Measurements from ENCODE around the gene NDUFAF3. TPM values are rescaled to one million over a fixed set of nuclear protein-coding genes. Genes with fewer than 3 reads are reported as not detected.
A peak's percentile ranks its signal among the peaks of the same experiment; 100 is the strongest.

The NDUFAF3 gene
- total RNA-seq, 1 experiment from 2014 or later: 109 TPM

DNA sequence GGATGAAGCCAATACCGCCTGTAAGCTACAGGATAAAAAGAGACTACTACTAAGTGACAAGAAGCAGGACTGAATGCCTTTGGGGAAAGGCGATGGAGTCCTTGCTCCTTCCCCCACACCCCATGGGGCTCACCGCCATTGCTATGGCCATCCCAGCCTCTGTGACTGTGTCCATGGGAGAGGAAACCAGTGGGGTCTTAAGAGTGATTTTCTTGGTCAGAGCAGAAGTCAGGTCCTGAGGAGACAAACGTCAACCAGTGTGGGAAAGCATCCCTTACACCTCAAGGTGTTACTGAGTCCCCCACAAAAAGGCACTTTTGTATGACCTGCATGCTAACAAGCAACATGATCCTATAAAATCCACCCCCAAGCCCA lies 6.4 kb downstream of the NDUFAF3 start:
- 0 out of 2 replicates have a peak overlapping the region, but pooled peaks have one; percentile 63 for H3K27ac ChIP-seq

DNA sequence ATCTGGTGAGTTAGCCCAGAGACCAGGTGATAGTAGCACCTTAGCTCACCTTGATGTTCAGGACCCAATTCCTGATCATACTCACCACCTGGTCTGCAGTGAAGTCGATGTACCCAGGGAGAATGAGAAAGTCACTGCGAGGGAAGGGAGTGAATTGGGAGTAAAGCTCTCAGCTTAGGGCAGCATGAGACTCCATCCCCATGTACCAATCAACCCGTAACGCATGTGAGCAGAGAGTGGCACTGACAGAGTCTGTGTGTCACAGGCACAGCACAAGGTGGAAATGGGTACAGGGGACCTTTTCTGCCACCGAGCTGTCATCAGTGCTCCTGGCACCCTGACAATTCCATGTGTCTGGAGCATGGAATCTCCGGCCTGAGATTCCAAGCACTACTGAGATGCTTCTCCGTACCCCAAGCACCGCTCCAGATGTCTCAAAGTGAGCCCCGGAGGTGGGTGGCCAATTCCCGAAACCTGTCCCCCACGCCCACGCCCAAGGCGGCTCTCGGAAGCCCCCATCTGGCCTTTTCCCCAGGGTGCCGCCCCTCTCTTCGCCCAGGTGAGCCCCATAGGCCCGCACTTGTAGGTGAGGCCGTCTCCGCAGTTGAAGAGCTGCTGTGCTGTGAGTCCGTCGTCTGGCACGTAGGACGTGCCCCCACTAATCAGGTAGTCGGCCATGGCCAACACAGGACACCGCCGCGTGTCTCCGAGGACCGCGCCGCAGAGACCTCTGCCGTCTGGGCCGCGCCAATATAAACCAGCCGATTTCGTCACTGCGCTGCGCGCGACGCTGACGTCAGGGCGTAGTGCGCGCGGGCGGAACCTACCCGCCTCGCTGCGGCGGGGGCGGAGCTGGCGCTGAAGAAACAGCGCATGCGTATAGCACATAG lies 7.0 kb downstream of the NDUFAF3 start, which contains the start of gene IMPDH2:
Gene IMPDH2, minus strand, starts transcription at position 726 of the 890 bp plus-strand sequence. Its CDS starts 48 bp downstream, at position 678.
- H3K4me1 ChIP-seq (replicated peaks): peaks cover 21% of the 10 kb centered on the region
- peaks cover 91% of the 10 kb centered on the region for H3K36me3 ChIP-seq
- peak within 1 kb of the TSS; percentile 63 for H3K27ac ChIP-seq

More for the DNA sequence above, 6.4 kb downstream of the NDUFAF3 start:
- Histone ChIP-seq H3K4me3 (peak overlapping the region; percentile 48), H3K27me3 (replicated peaks) (no peaks in the 10 kb centered on the region), H3K4me1 (replicated peaks) (peaks cover 21% of the 10 kb centered on the region), H3K36me3 (peaks cover 93% of the 10 kb centered on the region), H3K9me3 (replicated peaks) (no peaks in the 10 kb centered on the region)
- DNase-seq (ENCODE audit: low read depth in 1 of 2, low spot score in 2 of 2): no peak

DNA sequence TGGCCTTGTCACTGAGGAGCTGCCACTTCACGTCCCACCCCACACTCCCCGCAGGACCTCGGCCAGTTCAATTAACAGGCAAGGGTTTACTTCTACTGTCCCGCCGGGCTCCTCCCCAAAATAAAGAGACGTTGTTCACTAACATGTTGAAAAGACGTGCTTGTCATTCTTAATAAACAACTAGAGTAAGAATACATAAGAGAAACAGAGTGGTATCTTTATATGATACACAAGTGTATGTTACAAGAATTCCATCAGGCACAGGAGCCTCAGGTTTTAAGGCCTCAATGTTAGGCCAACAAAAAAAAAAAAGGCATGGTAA lies 7.6 kb downstream of the NDUFAF3 start:
- Histone ChIP-seq H3K36me3 (peaks cover 87% of the 10 kb centered on the region), H3K4me1 (replicated peaks) (peaks cover 21% of the 10 kb centered on the region), H3K27me3 (replicated peaks) (no peaks in the 10 kb centered on the region), H3K9me3 (replicated peaks) (no peaks in the 10 kb centered on the region), H3K27ac (no peak overlapping the region), H3K4me3 (peak overlapping the region; percentile 48)
- no peak for DNase-seq (ENCODE audit: low read depth in 1 of 2, low spot score in 2 of 2)

More for the DNA sequence above, 7.0 kb downstream of the NDUFAF3 start, which contains the start of gene IMPDH2:
- peak; percentile 84 to 88 for DNase-seq (ENCODE audit: low read depth in 1 of 2, low spot score in 2 of 2)
- Histone ChIP-seq H3K4me3 (peak within 1 kb of the TSS; percentile 48), H3K9me3 (replicated peaks) (no peaks in the 10 kb centered on the region), H3K27me3 (replicated peaks) (no peaks in the 10 kb centered on the region)

DNA sequence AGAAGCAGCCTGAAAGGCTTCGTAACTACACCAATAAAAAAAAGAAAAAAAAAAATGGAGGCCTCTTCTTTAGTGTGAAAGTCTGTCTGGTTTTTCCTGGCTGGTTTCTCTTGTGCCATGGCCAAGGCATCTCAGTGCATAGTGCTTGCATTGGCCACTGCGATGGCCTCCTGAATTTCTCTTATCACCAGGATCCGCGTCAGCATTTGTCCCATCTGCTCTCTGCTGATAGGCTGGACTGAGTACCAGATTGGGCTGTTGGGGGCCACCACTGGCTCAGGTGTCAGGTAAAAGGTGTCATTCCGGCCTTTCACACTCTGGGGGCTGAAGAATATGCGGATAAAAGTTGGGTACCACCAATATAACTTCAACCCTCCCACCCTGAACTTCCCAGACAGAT lies 8.4 kb downstream of the NDUFAF3 start:
- Histone ChIP-seq H3K27ac (no peak overlapping the region), H3K9me3 (replicated peaks) (no peaks in the 10 kb centered on the region), H3K4me1 (replicated peaks) (peaks cover 21% of the 10 kb centered on the region), H3K36me3 (peaks cover 87% of the 10 kb centered on the region), H3K4me3 (no peak overlapping the region), H3K27me3 (replicated peaks) (no peaks in the 10 kb centered on the region)
- no peak for DNase-seq (ENCODE audit: low read depth in 1 of 2, low spot score in 2 of 2)

DNA sequence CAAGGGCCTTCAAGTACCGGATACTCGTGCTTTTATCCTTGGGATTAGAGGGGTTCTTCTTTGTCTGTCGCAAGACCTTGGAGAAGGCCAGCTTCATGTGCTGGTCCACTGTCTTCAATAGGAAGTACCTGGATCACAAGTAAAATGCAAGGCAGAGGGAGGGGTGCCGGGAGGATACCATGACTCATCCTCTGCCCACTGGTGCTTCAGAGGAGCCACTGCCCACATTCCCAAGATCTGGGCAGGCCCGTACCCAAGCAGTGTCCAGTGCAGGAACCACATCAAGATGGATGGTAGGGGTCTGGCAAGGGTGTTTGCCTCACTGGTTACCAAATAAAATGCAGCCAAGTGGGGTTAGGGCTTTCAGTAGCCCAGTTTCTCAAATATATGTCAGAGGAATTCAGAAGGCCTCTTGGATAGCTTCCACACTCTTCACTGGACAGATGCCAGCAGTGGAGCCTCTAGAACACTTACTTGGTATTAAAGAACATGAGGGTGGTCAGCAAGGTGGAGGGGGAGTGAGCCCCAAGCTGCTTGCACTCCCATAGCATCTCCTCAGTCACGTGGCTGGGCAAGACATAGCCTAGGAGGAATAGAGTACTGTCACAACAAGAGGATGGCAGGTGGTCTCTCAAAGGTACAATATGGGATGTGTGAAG lies 10.9 kb downstream of the NDUFAF3 start:
- H3K36me3 ChIP-seq: peaks cover 66% of the 10 kb centered on the region
- no peak overlapping the region for H3K27ac ChIP-seq
- H3K4me3 ChIP-seq: no peak overlapping the region
- no peaks in the 10 kb centered on the region for H3K9me3 ChIP-seq (replicated peaks)
- no peak for DNase-seq (ENCODE audit: low read depth in 1 of 2, low spot score in 2 of 2)
- peaks cover 17% of the 10 kb centered on the region for H3K4me1 ChIP-seq (replicated peaks)
- no peaks in the 10 kb centered on the region for H3K27me3 ChIP-seq (replicated peaks)

DNA sequence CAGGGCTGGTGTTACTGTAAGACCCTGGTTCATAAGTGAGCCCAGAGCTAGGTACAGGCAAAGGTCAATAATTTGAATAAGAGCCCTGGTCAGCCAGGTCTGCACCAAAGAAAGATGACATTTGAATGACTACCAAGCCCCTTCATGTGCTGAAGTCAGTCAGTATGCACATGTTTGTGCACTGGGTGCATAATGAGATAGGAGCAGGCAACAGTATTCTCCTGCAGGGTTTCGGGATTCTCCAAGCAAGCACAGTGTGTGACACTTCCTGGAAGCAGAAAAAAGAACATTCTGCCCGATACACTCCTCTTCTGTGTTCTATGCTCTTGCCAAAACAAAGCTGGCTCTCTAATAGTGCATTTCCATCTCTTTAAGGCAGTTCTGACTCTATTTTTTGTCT lies 12.7 kb downstream of the NDUFAF3 start:
- Histone ChIP-seq H3K4me3 (no peak overlapping the region), H3K36me3 (peaks cover 59% of the 10 kb centered on the region), H3K27ac (no peak overlapping the region), H3K9me3 (replicated peaks) (no peaks in the 10 kb centered on the region), H3K4me1 (replicated peaks) (peaks cover under 1% of the 10 kb centered on the region), H3K27me3 (replicated peaks) (no peaks in the 10 kb centered on the region)
- DNase-seq (ENCODE audit: low read depth in 1 of 2, low spot score in 2 of 2): no peak

DNA sequence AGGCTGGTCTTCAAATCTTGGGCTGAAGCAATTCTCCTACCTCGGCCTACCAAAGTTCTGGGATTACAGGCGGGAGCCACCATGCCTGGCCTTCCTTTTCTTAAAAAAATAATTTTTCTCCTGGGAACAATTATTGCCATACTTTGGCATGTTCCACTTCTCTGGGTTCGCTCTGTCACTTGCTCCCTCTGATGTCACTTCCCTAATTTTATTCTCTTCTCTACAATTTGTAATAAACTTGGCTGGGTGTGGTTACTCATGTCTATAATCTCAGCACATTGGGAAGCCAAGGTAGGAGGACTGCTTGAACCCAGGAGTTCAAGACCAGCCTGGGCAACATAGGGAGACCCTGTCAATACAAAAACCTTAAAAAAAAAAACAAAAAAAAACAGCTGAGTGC lies 13.4 kb downstream of the NDUFAF3 start:
- H3K36me3 ChIP-seq: peaks cover 54% of the 10 kb centered on the region
- no peak for DNase-seq (ENCODE audit: low read depth in 1 of 2, low spot score in 2 of 2)
- H3K27ac ChIP-seq: no peak overlapping the region
- no peaks in the 10 kb centered on the region for H3K9me3 ChIP-seq (replicated peaks)
- H3K27me3 ChIP-seq (replicated peaks): no peaks in the 10 kb centered on the region
- no peaks in the 10 kb centered on the region for H3K4me1 ChIP-seq (replicated peaks)
- H3K4me3 ChIP-seq: no peak overlapping the region

DNA sequence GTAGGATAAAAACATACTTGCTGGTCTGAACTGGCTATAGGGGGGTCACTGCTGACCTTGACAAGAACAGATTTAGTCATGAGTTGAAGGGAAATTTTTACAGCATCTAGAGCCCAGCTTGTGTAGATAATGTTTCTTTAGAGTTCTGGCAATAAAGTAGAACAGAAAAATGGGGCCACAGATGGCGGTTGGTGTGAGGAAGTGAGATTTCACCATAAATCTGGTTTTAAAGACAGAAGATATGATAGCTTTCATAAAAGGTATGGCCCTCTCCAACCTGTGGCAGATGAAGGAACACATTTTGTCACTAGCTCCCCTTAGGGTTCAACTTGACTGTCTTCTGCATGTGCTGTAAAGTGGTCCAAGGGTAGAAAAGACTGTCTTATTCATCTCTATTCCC lies 31.6 kb downstream of the NDUFAF3 start:
- DNase-seq (ENCODE audit: low read depth in 1 of 2, low spot score in 2 of 2): no peak
- H3K27ac ChIP-seq: no peak overlapping the region

DNA sequence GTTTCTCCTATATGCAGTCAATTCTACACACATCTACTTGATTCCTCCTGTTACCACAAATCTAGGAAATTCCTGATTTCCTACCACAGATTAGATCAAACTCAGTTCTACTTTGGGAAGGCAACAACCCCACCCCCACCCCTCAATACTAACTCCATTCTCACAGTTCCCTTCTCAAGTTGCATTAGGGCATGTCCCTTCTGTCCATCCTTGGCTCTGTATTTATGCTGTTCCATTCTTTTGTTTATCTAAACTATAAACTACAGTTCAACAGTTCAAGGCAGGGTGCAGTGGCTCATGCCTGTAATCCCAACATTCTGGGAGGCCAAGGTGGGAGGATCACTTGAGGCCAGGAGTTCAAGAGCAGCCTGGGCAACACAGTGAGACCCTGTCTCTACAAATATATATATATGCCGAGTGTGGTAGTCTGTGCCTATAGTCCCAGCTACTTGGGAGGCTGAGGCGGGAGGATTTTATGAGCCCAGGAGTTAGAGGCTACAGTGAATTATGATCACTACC lies 32.5 kb downstream of the NDUFAF3 start:
- H3K27ac ChIP-seq: no peak overlapping the region
- H3K27me3 ChIP-seq (replicated peaks): no peaks in the 10 kb centered on the region
- H3K4me3 ChIP-seq: no peak overlapping the region
- no peaks in the 10 kb centered on the region for H3K9me3 ChIP-seq (replicated peaks)
- DNase-seq (ENCODE audit: low read depth in 1 of 2, low spot score in 2 of 2): no peak
- H3K36me3 ChIP-seq: peaks cover 65% of the 10 kb centered on the region
- peaks cover 9% of the 10 kb centered on the region; the same call in 1 of the 2 replicates for H3K4me1 ChIP-seq (replicated peaks)

More for the DNA sequence above, 31.6 kb downstream of the NDUFAF3 start:
- Histone ChIP-seq H3K36me3 (peaks cover 66% of the 10 kb centered on the region), H3K4me3 (no peak overlapping the region), H3K9me3 (replicated peaks) (no peaks in the 10 kb centered on the region), H3K27me3 (replicated peaks) (no peaks in the 10 kb centered on the region), H3K4me1 (replicated peaks) (peaks cover 9% of the 10 kb centered on the region; the same call in 1 of the 2 replicates)

DNA sequence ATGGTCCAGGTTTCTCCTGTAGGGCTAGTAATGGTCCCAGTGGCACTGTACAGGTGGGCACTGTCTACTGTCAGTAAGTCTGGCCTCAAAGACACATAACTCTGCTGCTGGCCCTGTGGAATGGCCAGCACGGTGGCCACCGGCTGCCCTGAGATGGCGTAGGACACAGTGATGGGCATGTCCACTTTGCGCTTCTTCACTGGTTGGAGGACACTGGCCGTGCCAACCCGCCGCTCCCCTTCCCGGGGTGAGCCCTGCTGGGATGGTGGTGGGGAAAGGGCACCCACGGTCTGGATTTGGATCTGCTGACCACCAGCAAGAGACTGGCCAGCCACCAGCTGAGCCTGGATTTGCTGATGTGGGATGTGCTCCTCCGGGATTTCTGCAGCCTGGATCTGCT lies 35.3 kb downstream of the NDUFAF3 start:
- H3K36me3 ChIP-seq: peaks cover 72% of the 10 kb centered on the region
- H3K4me3 ChIP-seq: no peak overlapping the region
- H3K4me1 ChIP-seq (replicated peaks): peaks cover 9% of the 10 kb centered on the region; the same call in 1 of the 2 replicates
- no peak for DNase-seq (ENCODE audit: low read depth in 1 of 2, low spot score in 2 of 2)
- no peak overlapping the region for H3K27ac ChIP-seq
- H3K27me3 ChIP-seq (replicated peaks): no peaks in the 10 kb centered on the region
- no peaks in the 10 kb centered on the region for H3K9me3 ChIP-seq (replicated peaks)

DNA sequence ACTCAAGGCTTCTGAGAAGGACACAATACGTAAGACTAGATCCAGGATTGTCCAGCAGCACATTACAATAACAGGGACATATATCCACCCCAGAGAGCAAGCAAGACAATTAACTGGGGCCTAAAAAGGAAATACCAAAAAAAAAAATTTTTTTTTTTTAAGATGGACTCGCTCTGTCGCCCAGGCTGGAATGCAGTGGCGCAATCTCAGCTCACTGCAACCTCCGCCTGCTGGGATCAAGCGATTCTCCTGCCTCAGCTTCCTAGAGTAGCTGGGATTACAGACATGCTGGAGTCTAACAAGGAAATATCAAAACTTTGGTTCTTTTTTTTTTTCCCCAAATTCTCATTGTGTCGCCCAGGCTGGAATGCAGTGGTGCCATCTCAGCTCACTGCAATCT lies 36.1 kb downstream of the NDUFAF3 start:
- peaks cover 9% of the 10 kb centered on the region; the same call in 1 of the 2 replicates for H3K4me1 ChIP-seq (replicated peaks)
- H3K27ac ChIP-seq: no peak overlapping the region
- no peaks in the 10 kb centered on the region for H3K9me3 ChIP-seq (replicated peaks)
- DNase-seq (ENCODE audit: low read depth in 1 of 2, low spot score in 2 of 2): no peak
- H3K27me3 ChIP-seq (replicated peaks): no peaks in the 10 kb centered on the region
- no peak overlapping the region for H3K4me3 ChIP-seq
- H3K36me3 ChIP-seq: peaks cover 66% of the 10 kb centered on the region
